Activated naive CD8-positive, alpha-beta T cell treated with anti-CD3 and anti-CD28 coated beads, Interleukin-2, amount 50 U/mL, for 16 hours (primary cell): ENCODE results near the gene AIFM3.

Experiments
- DNase-seq: peaks from one replicate; pipeline ENCODE4 v3.0.0-alpha.2; 2020; ENCODE audit warnings: low read depth, low spot score

AIFM3 gene

DNA sequence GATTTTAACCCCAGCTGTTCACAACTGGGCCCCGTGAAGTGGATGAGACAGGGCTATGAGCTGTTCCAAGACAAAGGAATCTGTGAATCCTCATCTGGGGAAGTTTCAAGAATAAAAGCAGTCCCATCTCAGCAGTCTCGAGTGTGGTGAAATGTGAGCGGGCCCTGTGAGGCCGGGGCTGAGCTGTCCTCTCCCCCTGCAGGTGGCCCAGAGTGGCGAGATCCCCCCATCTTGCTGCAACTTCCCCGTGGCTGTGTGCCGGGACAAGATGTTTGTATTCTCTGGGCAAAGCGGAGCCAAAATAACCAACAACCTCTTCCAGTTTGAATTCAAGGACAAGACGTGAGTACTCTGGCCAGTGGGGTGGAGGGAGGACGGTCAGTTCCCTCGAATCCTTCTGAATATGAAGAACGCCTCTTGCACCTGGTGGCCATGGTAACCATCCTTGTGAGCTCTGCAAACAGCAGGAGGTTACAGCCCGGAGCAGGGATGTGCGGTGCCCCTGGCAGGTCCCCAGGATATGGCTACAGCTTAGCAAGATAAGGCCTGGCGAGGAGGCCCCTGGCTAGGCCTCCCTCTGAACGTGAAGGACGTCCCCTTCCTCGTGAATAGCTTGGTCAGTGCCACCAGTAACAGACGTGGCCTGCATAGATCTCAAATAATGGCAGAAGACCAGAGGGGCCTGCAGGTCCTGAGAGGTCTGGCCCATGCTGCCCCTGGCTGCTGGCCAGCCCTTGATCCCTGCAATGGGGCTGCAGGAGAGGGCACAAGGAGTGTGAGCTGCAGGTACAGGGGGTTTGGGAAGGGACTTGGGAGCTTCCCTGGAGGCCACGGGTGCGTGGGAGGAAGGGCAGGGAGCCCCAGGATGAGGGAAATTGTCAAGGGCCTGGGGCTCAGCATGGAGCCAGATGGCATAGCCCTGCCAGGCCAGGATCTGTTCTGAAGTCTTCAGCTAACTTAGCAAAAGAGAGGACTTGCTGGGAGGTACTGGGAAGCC lies 23.4 kb downstream of the AIFM3 start:
- DNase-seq, result no peak

DNA sequence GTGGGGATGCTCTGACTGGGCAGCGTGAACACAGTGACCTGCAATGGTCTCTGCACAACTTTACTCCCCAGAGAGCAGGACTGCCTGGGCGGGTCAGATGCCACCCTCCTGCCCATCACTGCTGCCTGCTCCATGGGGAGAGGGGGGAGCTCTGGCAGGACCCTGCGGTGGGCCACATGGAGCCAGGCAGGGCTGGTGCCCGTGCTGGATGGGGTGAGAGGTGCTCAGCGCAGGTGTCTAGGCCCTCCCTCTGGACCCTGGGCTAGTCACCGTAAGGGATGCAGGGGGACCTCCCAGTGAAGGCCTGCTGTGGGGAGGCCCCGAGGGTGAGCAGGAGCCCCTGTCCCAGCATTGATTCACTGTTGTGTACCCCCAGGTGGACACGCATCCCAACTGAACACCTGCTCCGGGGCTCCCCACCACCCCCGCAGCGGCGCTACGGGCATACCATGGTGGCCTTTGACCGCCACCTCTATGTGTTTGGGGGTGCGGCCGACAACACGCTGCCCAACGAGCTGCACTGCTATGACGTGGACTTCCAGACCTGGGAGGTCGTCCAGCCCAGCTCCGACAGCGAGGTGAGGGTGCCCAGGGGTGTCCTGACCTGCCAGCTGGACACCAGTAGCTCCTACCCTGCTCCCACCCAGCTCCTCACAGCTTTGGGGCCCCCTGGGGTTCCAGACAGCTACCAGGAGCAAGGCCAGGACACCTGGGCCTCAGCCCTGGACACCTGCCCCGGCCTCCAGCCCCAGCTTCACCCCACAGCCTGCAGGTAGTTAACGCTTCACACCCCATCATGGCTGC lies 24.4 kb downstream of the AIFM3 start:
- no peak for DNase-seq

DNA sequence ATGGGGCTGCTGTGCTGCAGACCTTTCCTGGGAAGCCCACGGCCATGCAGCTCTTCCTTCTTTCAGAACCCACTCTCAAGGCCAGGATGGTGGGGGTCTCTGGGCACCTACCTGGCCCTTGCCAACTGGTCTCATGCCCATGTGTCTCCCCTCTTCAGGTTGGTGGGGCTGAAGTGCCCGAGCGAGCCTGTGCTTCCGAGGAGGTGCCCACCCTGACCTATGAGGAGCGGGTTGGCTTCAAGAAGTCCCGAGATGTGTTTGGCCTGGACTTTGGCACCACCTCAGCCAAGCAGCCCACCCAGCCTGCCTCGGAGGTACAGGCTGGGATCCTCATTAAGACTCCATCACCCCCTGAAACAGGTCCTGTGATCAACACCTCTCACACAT lies 25.0 kb downstream of the AIFM3 start:
- no peak for DNase-seq

DNA sequence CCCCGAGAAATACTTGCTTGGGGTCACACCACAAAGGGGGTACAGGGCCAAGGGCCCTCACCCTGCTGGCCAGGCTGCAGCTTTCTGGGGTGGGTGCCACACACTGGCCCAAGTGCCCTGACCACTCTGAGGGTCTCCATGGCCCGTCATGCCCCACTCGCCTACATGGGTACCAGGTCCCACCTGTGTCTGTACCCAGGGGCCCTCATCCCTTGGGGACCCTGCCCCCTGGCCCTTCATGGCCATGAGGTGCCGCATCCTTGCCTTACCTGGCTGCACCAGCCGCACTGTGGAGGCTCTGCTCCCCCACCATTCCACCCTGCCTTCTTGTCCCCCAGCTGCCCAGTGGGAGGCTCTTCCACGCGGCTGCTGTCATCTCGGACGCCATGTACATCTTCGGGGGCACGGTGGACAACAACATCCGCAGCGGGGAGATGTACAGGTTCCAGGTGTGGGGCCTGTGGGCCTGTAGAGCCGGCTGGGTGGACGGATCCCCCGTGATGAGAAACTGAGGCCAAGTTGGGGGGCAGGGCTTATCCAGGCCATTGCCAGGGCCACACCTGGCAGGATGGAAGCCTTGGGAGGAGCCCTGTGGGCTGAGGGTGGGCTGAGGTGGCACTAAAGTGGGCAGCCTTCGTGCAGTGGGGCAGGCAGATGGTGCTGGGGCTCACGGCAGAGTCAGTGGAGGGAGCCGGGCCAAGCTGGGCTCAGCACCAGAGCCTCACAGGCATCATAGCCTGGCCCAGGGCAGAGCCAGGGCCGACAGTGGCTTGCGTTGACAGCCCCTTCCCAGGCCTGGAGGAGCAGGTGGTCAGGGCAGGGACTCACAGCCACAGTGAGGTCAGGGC lies 25.6 kb downstream of the AIFM3 start:
- DNase-seq, result no peak

DNA sequence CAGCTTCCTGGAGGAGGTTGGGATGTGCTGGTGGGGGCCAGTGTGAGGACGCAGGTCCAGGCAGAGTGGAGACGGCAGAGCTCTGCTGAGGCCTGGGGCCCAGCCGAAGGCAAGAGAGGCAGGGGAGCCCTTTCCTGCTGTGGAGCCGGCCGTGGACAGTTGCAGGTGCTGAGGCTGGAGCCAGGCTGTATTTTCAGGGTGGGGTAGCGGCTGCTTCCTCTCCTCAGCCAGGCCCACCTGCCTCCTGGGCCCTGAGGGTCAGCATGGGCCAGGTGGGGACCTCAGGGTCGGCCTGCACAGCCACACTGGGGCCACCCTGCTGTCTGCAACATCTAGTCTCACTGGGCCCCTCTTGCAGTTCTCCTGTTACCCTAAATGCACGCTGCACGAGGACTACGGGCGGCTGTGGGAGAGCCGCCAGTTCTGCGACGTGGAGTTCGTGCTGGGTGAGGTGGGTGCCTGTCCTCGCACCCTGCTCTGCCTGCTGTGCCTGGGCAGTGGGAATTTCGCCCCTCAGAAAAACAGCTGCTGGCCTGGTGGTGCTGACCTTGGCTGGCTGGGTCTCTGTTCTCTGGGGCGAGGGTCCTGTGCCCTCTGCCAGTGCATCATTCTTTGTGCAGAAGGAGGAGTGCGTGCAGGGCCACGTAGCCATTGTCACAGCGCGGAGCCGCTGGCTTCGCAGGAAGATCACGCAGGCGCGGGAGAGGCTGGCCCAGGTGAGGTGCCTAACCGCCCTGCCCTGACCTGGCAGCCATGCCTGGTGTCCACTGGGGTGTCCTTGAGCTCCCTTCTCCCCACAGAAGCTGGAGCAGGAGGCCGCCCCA lies 26.5 kb downstream of the AIFM3 start:
- no peak for DNase-seq

DNA sequence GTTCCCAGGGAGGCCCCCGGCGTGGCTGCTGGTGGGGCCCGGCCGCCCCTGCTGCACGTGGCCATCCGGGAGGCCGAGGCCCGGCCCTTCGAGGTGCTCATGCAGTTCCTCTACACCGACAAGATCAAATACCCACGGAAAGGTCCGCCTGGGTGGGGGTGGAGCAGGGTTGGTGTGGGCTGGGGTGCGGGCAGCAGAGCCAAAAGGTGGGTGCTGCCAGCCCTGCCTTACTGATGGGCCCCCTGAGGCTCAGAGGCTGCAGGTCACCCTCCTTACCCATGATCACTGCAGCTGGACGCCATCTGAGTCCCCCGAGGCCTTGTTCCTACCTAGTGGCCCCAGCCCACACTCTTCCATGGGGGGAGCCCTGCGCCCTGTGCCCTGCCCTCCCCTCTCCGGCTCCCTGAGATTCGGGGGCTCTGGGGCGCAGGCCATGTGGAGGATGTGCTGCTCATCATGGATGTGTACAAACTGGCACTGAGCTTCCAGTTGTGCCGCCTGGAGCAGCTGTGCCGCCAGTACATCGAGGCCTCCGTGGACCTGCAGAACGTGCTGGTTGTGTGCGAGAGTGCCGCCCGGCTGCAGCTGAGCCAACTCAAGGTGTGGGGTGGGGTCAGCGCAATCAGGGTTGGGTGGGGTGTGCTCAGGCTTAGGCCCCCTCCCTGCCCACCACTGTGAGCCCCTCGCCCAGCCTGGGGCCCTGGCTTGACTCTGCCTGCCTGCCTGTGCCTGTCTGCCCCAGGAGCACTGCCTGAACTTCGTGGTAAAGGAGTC lies 27.3 kb downstream of the AIFM3 start:
- no peak for DNase-seq

DNA sequence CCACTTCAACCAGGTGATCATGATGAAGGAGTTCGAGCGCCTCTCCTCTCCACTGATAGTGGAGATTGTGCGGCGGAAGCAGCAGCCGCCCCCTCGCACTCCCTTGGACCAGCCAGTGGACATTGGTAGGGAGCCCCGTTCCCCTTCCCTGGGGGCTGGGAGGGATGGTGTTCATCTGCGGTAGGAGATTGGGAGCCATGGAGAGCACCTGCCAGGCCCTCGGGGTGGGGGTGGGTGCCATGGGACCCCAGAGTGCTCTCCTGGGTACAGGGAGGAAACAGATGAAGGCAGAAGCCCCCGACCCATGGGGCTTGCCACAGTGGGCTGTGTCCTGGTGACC lies 27.8 kb downstream of the AIFM3 start:
- DNase-seq, result no peak

DNA sequence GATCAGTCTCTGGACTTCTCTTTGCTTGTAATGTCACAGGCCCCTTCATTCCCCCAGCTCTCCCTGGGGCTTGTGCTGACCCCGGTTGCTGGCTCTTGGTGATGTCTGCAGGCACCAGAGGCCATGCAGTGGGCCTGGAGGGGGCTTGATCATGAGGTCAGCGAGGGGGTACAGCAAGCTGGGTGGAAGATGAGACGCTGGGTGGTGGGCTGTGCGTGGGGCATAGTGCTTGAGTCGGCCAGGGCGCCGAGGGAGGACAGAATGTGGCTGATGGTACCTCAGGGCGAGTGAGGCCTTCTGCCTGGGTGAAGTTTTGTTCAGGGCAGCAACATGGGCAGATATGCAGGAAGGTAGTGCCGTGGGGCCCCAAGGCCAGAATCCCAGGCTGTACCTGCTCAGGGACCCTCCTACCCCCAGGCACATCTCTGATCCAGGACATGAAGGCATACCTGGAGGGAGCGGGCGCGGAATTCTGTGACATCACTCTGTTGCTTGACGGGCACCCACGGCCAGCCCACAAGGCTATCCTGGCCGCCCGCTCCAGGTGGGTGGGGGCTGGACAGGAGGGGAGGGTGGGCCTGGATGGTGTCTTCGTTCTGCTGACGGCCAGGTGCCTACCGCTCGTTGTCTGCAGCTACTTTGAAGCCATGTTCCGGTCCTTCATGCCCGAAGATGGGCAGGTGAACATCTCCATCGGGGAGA lies 28.4 kb downstream of the AIFM3 start:
- DNase-seq, result no peak

DNA sequence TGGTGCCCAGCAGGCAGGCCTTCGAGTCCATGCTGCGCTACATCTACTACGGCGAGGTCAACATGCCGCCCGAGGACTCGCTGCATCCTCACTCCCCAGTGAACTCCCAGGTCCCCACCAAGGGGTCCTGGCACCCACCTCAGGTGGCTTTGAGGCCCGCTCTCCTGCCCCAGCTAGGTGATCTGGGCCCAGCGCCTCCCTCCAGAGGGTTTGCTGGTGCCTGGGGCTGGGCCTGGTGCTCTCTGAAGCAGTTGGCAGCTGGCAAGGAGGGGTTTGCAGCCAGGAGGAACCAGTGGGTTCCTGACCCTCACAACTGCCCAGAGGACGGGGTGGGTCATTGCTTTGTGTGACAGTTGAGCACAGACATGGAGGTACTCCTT lies 29.0 kb downstream of the AIFM3 start:
- DNase-seq, result no peak

DNA sequence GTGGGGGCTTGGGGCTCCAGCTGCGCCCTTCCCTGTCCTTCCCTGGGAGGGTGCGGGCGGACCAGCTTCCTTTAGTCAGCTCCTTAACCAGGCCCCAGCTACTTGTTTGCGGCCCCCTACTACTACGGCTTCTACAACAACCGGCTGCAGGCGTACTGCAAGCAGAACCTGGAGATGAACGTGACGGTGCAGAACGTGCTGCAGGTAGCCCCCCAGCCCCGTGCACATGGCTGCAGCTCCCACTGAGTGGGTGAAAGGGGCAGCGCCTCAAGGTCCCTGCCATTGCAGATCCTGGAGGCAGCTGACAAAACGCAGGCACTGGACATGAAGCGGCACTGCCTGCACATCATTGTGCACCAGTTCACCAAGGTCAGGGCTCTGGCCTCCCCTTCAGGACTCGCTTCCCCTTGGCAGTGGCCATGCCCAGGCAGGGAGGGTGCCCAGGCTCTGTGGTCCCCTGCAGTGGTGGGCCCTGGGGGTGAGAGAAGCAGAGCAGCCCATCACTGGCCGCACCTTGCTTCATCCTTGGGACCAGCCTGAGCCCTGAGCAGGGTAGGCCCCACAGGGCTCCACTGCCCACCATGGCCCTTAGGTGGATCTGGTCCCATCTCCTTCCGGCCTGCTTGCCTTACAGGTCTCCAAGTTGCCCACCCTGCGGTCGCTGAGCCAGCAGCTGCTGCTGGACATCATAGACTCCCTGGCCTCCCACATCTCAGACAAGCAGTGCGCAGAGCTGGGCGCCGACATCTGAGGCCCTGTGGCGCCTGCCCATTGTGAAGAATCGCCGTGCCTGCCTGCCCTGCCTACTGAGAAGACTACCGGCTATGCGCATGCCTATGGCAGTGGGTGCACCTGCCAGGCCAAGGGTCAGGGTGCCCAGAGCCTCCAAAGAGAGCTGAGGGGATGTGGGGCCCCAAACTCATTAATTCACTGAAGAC lies 29.8 kb downstream of the AIFM3 start:
- DNase-seq, result no peak

DNA sequence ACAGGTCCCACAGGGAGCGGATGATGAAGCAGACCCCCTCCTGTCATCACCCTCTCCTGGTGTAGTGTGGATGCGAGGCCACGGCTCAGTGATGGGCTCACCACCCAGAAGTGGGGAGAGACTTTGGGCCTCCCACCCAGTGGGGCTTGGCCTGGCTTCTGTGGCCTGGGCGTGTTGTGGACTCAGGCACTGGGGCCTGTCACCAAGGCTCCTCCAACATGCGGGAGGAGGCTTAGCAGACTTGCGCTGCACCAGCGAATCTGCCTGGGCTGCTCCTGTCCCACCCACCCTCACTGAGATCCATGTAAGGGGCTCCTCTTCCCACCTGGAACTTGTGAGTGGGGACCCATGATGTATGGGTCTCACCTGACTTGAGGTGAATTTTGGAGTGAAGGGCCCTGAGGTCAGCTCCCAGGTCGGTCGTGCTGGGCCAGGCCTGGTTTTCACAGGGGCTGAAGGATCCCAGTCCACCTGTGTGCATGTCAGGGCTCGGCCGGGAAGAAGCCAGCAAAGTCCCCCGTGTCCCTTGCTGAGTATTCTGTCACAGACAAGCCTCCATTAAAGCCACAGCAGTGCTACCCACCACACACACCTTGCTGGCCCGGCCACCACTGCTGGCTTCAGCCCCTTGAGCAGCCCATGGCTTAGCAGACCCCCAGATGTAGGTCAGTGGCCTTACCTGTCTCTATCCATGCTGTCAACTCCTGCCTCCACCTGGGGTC lies 30.6 kb downstream of the AIFM3 start:
- DNase-seq, result no peak

DNA sequence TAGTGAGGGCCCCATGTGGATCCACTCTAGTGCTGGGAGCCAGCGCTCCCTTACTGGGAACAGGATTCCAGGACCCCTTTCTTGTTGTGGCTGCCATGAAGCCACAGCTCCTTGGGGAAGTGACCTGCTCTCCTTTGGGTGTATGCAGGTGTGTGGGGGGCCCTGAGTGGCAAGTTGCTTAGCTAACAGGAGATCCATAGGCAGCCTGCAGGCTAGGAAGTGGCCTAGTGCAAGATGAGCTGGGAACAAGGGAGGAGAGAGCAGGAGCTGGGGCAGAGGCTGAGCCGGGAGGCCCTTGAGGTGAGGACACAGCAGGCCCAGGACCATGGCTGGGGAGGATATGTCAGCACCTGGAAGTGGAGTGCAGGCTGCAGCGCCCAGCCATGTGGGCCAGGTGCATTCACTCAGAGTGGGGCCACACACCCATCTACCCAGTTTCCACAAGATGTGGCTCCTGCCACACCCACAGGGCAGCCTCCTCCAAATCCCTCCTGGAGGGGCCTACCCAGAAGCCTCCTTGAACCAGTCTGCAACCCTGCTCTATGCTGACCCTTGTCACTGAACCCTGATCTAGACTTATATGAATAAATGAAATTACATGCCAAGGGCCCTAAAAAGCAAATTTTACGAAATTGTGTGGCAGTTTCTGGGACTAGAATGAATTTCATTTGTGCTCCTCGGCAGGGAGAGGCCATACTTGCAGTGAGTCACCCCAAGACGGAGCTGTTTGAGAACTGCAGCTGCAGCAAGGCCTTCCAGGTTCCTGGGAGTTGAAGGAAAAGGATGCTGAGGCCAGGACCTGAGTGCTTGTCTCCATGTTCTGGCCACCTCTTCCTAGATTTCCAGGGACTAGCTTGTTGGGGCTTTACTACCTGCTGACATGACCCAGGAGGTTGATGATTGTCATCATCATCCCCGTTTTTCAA lies 31.6 kb downstream of the AIFM3 start:
- no peak for DNase-seq

DNA sequence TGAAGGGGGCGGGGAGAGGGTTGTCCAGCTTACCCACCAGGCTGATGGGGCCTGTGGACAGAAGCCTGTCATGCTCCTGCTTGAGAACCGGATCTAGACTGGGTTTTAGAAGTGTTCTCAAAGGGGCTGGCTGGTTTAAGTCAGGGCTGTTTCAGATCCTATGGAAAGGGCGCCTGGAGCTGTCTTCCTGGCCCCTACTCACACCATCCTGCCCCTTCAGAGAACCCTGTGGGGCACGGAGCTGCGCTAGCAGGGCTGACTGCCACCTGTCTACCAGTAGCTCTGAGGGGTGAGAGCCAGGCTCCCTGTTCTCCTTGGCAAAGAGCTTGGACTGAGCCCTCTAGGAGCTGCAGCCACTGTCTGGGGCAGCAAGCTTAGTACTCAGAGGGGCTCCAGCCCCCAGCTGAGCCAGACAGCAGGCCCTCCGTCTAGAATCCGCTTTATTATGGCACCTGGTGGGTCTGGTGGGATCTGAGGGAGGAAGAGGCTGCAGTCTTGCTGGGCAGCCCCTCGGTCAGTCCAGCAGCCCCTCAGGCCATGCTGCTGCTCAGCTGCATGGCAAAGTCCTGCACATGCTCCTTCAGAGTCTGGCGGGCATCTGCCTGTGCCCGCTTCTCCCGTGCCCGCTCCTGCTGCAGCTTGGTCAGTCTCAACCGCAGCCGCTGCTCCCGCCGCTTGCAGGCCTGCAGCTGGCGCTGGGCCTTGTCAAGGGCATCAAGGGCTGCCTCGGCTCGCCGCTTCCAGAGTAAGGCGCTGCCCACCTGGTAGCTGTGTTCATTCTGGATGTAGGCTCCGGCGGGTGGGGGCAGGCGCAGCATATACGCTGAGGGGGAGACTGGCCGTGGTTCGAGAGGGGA lies 32.5 kb downstream of the AIFM3 start:
- DNase-seq, result no peak

DNA sequence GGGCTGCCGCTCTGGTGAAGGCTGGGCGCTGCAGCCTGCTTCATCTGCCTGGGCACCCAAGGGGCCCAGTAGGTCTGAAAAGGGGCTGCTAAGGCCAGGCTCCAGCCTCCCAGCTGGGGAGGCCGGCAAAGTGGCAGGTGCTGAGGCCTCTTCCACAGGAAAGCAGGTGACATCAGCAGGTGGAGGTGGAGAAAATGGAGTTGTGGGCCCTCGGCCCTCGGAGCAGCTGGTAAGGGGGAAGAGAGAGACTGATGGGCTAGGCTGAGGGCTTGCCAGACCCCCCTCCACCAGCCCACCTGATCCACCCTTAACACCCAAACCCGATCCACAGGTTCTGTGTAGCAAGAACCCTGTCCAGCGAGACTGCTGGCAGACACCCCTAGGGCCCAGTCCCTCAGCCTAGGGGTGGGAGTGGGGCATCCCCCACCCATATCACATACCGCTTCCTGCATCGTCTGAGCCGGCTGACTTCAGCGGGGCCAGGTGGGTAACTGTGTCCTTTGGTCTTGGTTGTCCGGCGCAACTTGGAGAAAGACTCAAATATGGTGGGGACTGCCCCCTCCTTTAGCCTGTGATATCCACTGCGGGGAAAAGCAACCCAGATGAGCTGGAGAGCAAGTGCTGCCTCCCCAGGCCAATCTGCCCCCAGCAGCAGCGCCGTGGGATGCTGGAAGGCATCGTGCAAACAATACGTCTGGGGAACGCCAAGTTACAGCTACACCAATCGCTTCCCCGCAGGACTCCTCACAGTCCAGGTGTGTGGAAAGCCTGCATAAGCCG lies 33.3 kb downstream of the AIFM3 start:
- no peak for DNase-seq

DNA sequence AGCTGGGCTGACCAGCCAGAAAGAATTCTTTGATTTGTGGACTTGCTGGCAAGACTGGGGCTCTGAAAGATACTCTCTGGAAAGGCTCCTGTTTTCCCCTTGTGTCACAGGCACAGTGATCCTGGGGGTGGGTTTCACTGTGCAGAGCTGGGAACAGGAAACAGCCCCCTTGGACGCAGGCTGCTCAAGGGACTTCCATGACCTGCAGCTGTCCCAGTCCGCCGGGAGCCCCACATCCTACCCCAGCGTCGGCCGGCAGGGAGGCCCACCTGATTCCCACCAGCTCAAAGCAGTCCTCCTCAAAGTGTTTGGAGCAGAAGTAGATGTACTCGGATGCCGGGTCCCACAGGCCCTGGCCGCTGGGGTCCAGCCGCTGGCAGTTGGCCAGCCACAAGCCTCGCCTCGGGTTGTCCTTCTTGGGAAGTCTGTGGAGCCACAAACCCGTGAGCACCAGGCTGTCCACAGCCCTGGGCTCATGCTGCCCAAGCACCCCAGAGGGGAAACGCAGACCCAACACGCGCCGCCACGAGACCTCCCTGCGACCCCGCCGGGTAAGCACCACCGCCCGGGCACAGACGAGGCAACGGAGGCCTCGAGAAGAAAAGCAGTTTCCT lies 34.0 kb downstream of the AIFM3 start:
- no peak for DNase-seq
